ENCODE measurements around the gene ADGRA1.

ADGRA1 gene

GRCh38 chr10:133085251-133086125 lies 2.2 kb upstream of the ADGRA1 start:
- no peak overlapping the region for H3K9ac ChIP-seq (ENCODE audit: low read depth in 1 of 2, low read length in 2 of 2)
- peaks cover 5 to 13% of the 10 kb centered on the region in 2 donors for H3K27me3 ChIP-seq (ENCODE audit: control insufficient read depth in 1 of 2, insufficient read depth in 2 of 2, low read length in 2 of 2)

DNA sequence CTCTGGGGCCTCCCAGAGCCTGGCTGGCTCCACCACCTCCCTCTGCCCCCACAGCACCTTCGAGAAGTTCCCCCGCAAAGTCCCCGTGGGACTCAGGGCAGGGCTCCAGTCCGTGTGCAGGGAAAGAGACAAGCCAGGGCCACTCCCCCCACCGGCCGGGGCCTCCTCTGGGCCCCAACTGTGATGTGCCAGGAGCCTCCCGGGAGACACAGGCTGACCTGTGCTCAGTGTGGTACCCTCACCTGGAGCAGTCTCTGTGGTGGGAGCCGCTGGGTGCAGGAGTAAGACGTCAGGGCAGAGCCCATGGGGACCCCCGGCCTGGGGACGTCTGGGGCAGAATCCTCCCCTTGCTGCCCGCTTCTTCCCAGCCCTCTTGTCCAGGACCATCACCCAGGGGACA lies 1.5 kb upstream of the ADGRA1 start:
- H3K27me3 ChIP-seq (ENCODE audit: control insufficient read depth in 1 of 2, insufficient read depth in 2 of 2, low read length in 2 of 2), result peaks cover 5 to 13% of the 10 kb centered on the region in 2 donors

More at GRCh38 chr10:133085251-133086125, 2.2 kb upstream of the ADGRA1 start:
- Histone ChIP-seq H3K27ac (ENCODE audit: low read depth, low read length) (no peak overlapping the region), H3K36me3 (ENCODE audit: control insufficient read depth in 1 of 2, insufficient read depth in 2 of 2, low read length in 2 of 2) (no peaks in the 10 kb centered on the region), H3K4me1 (ENCODE audit: control insufficient read depth in 1 of 2, insufficient read depth in 2 of 2, low read length in 2 of 2) (no peaks in the 10 kb centered on the region), H3K9me3 (ENCODE audit: control insufficient read depth in 1 of 2, low read length in 2 of 2) (no peaks in the 10 kb centered on the region), H3K4me3 (ENCODE audit: low read depth in 1 of 2, low read length in 2 of 2) (no peak overlapping the region)

GRCh38 chr10:133087045-133087678 lies 562 bp upstream of the ADGRA1 start:
- Histone ChIP-seq H3K4me3 (ENCODE audit: low read depth in 1 of 2, low read length in 2 of 2) (no peak overlapping the region), H3K27me3 (ENCODE audit: control insufficient read depth in 1 of 2, insufficient read depth in 2 of 2, low read length in 2 of 2) (peaks cover 5 to 13% of the 10 kb centered on the region in 2 donors)

More for the DNA sequence above, 1.5 kb upstream of the ADGRA1 start:
- H3K27ac ChIP-seq (ENCODE audit: low read depth, low read length), result no peak overlapping the region
- no peak overlapping the region for H3K9ac ChIP-seq (ENCODE audit: low read depth in 1 of 2, low read length in 2 of 2)
- no peaks in the 10 kb centered on the region for H3K36me3 ChIP-seq (ENCODE audit: control insufficient read depth in 1 of 2, insufficient read depth in 2 of 2, low read length in 2 of 2)
- no peaks in the 10 kb centered on the region for H3K9me3 ChIP-seq (ENCODE audit: control insufficient read depth in 1 of 2, low read length in 2 of 2)
- H3K4me3 ChIP-seq (ENCODE audit: low read depth in 1 of 2, low read length in 2 of 2), result no peak overlapping the region
- no peaks in the 10 kb centered on the region for H3K4me1 ChIP-seq (ENCODE audit: control insufficient read depth in 1 of 2, insufficient read depth in 2 of 2, low read length in 2 of 2)

DNA sequence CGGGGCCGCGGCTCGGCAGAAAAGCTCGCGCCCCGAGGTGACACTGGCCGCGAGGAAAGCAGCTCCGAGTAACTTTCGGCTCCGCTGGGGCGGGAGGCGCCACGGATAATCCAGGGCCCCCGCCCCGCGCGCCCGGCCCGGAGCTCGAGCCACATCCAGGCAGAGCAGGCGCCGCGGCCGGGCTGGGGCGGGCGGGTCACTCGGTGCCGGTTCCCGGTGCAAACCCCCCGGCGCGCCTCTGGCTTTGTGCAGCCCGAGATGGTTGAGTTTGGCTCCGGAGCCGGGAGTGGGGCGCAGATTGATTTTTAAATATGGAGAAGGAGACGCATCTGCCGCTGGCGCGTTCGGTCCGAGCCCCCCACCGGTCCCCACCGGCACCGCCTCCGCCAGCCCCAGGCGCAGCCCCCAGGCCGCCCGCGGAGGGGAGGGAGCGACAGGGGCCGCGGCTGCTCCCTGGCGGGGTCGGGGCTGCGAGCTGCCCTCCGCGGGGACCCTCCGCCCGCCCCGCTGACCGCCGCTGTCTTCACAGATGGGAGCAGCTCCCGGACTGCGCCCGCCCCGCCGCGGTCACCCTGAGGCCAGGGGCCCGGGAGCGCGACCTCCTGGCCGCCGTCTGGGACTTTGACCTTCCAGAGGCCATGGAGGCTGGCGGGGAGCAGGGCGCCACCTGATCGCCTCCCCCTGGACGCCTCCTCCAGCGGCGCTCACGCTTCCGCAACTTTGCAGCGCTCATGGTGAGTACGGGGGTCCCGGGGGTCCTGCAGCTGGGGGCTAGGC lies 643 bp downstream of the ADGRA1 start:
- peaks cover 5 to 13% of the 10 kb centered on the region in 2 donors for H3K27me3 ChIP-seq (ENCODE audit: control insufficient read depth in 1 of 2, insufficient read depth in 2 of 2, low read length in 2 of 2)

More at GRCh38 chr10:133087045-133087678, 562 bp upstream of the ADGRA1 start:
- Histone ChIP-seq H3K36me3 (ENCODE audit: control insufficient read depth in 1 of 2, insufficient read depth in 2 of 2, low read length in 2 of 2) (no peaks in the 10 kb centered on the region), H3K4me1 (ENCODE audit: control insufficient read depth in 1 of 2, insufficient read depth in 2 of 2, low read length in 2 of 2) (no peaks in the 10 kb centered on the region), H3K9ac (ENCODE audit: low read depth in 1 of 2, low read length in 2 of 2) (no peak overlapping the region), H3K27ac (ENCODE audit: low read depth, low read length) (no peak overlapping the region), H3K9me3 (ENCODE audit: control insufficient read depth in 1 of 2, low read length in 2 of 2) (no peaks in the 10 kb centered on the region)

DNA sequence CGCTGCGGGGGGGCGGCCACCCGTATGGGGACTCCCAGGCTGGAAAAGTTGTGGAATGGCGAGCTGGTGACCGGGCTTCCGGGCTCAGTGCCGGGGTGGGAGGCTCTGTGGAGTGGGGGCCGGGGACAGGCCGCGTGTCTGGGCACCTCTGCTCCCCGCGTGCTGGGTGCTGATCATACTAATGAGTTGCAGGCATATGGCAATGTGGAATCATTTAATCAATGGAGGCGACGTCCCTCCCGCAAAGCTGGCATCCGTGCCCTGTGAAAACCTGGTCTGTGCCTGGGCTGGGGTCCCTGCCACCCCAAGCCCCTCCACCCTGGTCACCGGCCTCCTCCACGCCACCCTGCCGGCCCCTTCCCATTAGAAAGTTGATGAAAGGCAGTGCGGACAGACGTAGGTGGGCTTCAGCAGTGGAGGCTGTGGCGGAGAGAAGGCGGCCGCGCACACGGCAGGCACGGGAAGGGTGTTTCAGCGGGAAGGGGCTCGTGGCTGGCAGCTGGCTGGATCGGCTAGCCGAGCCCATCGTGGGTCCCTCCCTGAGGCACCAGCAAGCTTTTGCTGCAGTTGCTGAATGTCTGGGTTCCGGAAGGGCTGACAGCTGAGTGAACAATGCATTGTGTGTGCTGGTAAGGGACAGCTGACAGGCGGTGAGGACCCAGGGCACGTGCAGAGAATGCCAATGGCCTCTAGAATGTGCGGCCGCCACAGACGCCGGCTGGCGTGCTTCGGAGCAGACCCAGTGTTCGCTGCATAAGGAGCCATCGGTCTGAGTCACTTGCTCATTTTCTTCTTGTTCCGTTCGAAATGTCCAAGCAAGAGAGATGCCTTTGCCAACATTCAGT lies 1.5 kb downstream of the ADGRA1 start:
- H3K27ac ChIP-seq (ENCODE audit: low read depth, low read length), result no peak overlapping the region
- H3K9ac ChIP-seq (ENCODE audit: low read depth in 1 of 2, low read length in 2 of 2), result no peak overlapping the region
- H3K4me3 ChIP-seq (ENCODE audit: low read depth in 1 of 2, low read length in 2 of 2), result no peak overlapping the region
- peaks cover 5 to 13% of the 10 kb centered on the region in 2 donors for H3K27me3 ChIP-seq (ENCODE audit: control insufficient read depth in 1 of 2, insufficient read depth in 2 of 2, low read length in 2 of 2)
- no peaks in the 10 kb centered on the region for H3K36me3 ChIP-seq (ENCODE audit: control insufficient read depth in 1 of 2, insufficient read depth in 2 of 2, low read length in 2 of 2)
- no peaks in the 10 kb centered on the region for H3K4me1 ChIP-seq (ENCODE audit: control insufficient read depth in 1 of 2, insufficient read depth in 2 of 2, low read length in 2 of 2)
- H3K9me3 ChIP-seq (ENCODE audit: control insufficient read depth in 1 of 2, low read length in 2 of 2), result no peaks in the 10 kb centered on the region

More for the DNA sequence above, 643 bp downstream of the ADGRA1 start:
- H3K9ac ChIP-seq (ENCODE audit: low read depth in 1 of 2, low read length in 2 of 2), result no peak overlapping the region
- no peak overlapping the region for H3K4me3 ChIP-seq (ENCODE audit: low read depth in 1 of 2, low read length in 2 of 2)
- H3K4me1 ChIP-seq (ENCODE audit: control insufficient read depth in 1 of 2, insufficient read depth in 2 of 2, low read length in 2 of 2), result no peaks in the 10 kb centered on the region
- H3K9me3 ChIP-seq (ENCODE audit: control insufficient read depth in 1 of 2, low read length in 2 of 2), result no peaks in the 10 kb centered on the region
- H3K27ac ChIP-seq (ENCODE audit: low read depth, low read length), result no peak overlapping the region
- no peaks in the 10 kb centered on the region for H3K36me3 ChIP-seq (ENCODE audit: control insufficient read depth in 1 of 2, insufficient read depth in 2 of 2, low read length in 2 of 2)

DNA sequence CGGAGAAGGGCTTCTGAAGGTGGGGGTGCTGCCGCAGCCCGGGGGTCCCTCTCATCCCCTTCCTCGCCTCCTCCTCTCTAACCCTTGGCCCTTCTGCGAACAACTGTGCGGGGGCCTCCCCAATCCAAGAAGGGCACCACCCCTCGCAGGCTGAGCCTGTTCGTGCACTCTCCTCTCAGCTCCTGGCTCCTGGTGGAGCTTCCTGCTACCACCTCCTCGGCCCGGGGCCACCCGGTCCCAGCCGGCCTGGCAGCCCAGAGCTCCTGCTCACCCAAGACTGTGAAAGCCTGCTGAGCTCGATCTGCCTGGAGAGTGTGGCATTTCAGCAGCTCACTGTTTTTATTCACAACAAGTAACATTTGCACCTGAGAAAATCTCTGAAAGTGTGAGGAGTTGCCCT lies 2.4 kb downstream of the ADGRA1 start:
- Histone ChIP-seq H3K4me1 (ENCODE audit: control insufficient read depth in 1 of 2, insufficient read depth in 2 of 2, low read length in 2 of 2) (no peaks in the 10 kb centered on the region), H3K9me3 (ENCODE audit: control insufficient read depth in 1 of 2, low read length in 2 of 2) (no peaks in the 10 kb centered on the region), H3K9ac (ENCODE audit: low read depth in 1 of 2, low read length in 2 of 2) (no peak overlapping the region), H3K4me3 (ENCODE audit: low read depth in 1 of 2, low read length in 2 of 2) (no peak overlapping the region), H3K27ac (ENCODE audit: low read depth, low read length) (no peak overlapping the region), H3K36me3 (ENCODE audit: control insufficient read depth in 1 of 2, insufficient read depth in 2 of 2, low read length in 2 of 2) (no peaks in the 10 kb centered on the region), H3K27me3 (ENCODE audit: control insufficient read depth in 1 of 2, insufficient read depth in 2 of 2, low read length in 2 of 2) (peaks cover 5 to 13% of the 10 kb centered on the region in 2 donors)

DNA sequence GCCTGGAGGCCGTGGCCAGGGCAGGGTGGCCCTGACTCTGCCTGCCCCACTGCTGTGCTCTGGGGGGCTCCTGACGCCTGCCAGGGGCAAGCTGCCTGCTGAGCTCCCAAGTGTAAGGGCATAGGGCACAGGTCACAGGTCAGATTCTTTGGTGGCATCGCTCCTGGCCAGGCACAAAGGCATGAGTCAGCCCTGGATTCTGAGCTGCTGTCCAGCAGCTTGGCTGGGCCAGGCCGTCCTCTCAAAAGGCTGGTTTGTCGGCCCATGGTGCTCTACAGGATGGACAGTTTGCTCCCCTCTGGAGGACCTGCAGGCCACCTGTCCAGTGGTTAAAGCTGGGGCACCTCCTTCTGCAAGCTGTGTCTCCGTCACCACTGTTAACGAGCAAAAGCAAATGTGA lies 2.9 kb downstream of the ADGRA1 start:
- H3K27ac ChIP-seq (ENCODE audit: low read depth, low read length), result no peak overlapping the region

GRCh38 chr10:133091316-133091715 lies 3.6 kb downstream of the ADGRA1 start:
- H3K27me3 ChIP-seq (ENCODE audit: control insufficient read depth in 1 of 2, insufficient read depth in 2 of 2, low read length in 2 of 2), result peaks cover 5 to 13% of the 10 kb centered on the region in 2 donors
- no peaks in the 10 kb centered on the region for H3K36me3 ChIP-seq (ENCODE audit: control insufficient read depth in 1 of 2, insufficient read depth in 2 of 2, low read length in 2 of 2)
- H3K27ac ChIP-seq (ENCODE audit: low read depth, low read length), result no peak overlapping the region
- no peak overlapping the region for H3K9ac ChIP-seq (ENCODE audit: low read depth in 1 of 2, low read length in 2 of 2)
- H3K4me1 ChIP-seq (ENCODE audit: control insufficient read depth in 1 of 2, insufficient read depth in 2 of 2, low read length in 2 of 2), result no peaks in the 10 kb centered on the region
- H3K4me3 ChIP-seq (ENCODE audit: low read depth in 1 of 2, low read length in 2 of 2), result no peak overlapping the region
- H3K9me3 ChIP-seq (ENCODE audit: control insufficient read depth in 1 of 2, low read length in 2 of 2), result no peaks in the 10 kb centered on the region

More for the DNA sequence above, 2.9 kb downstream of the ADGRA1 start:
- peaks cover 5 to 13% of the 10 kb centered on the region in 2 donors for H3K27me3 ChIP-seq (ENCODE audit: control insufficient read depth in 1 of 2, insufficient read depth in 2 of 2, low read length in 2 of 2)
- no peaks in the 10 kb centered on the region for H3K36me3 ChIP-seq (ENCODE audit: control insufficient read depth in 1 of 2, insufficient read depth in 2 of 2, low read length in 2 of 2)
- no peak overlapping the region for H3K4me3 ChIP-seq (ENCODE audit: low read depth in 1 of 2, low read length in 2 of 2)
- H3K9ac ChIP-seq (ENCODE audit: low read depth in 1 of 2, low read length in 2 of 2), result no peak overlapping the region
- H3K4me1 ChIP-seq (ENCODE audit: control insufficient read depth in 1 of 2, insufficient read depth in 2 of 2, low read length in 2 of 2), result no peaks in the 10 kb centered on the region
- H3K9me3 ChIP-seq (ENCODE audit: control insufficient read depth in 1 of 2, low read length in 2 of 2), result no peaks in the 10 kb centered on the region

GRCh38 chr10:133093291-133093690 lies 5.6 kb downstream of the ADGRA1 start:
- Histone ChIP-seq H3K9me3 (ENCODE audit: control insufficient read depth in 1 of 2, low read length in 2 of 2) (no peaks in the 10 kb centered on the region), H3K4me3 (ENCODE audit: low read depth in 1 of 2, low read length in 2 of 2) (no peak overlapping the region), H3K36me3 (ENCODE audit: control insufficient read depth in 1 of 2, insufficient read depth in 2 of 2, low read length in 2 of 2) (no peaks in the 10 kb centered on the region), H3K27me3 (ENCODE audit: control insufficient read depth in 1 of 2, insufficient read depth in 2 of 2, low read length in 2 of 2) (peaks cover 0 to 7% of the 10 kb centered on the region in 2 donors), H3K4me1 (ENCODE audit: control insufficient read depth in 1 of 2, insufficient read depth in 2 of 2, low read length in 2 of 2) (no peaks in the 10 kb centered on the region), H3K27ac (ENCODE audit: low read depth, low read length) (no peak overlapping the region), H3K9ac (ENCODE audit: low read depth in 1 of 2, low read length in 2 of 2) (no peak overlapping the region)

Data from duodenal mucosa (tissue), 2 donors.